ENCODE data around the gene MUL1. TPM values are rescaled to one million over a fixed set of nuclear protein-coding genes. Genes with fewer than 3 reads are reported as not detected.
"Not testable (repeated sequence)": the region's sequence is repeated elsewhere in the genome, so short reads cannot be mapped to it uniquely, and the experiment has no call there.

Gene MUL1
- total and polyA plus RNA-seq, 8 donors = 3.7 to 53.1 (median 12.9) TPM

DNA sequence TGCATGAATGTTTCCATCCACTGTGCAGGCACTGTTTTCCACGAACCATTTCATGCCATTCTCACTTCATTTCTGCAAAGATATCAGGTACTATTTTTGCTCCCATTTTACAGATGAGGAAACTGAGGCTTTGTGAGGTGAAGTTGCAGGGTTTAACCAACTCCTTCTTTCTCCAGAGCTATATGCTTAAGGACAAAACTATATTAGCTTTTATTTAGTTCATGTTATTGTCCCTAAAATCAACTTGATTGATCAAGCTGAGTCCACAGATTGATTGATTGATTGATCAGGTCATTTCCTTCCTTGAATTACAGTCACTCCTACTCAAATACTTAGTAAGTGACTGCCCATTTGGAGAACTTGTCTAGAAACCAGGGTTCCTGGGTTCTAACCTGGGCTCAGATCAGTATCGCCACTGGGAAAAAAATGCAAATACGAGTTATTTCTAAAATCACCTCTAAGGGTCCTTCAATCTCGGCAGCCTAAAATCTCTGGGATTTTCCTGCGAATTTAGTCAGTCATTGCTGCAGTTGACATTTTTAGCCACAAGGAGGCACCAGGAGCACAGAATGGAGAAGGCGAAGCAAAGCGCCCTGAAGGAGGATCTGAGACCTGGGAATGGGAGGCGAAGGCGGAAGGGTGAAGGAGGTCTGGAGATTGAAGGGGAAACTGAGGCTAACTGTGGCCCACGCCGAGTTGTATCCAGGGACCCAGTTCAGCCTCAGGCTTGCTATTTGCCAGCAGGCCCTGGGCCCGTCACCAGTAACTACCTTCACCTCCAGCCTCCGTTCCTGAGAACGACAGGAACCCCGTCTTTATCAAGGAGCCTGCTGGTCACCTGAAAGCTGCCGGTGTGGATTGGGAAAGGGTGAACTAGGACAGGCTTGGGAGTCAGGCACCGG is 14.3 kb upstream of the MUL1 start:
- peaks cover 0 to 22% (median 3%) of the 10 kb centered on the region in 3 donors for H3K27me3 ChIP-seq
- WGBS, 5 donors = 11 to 18% (median 13%) methylated on average over 17 of the region's 17 CpGs
- H3K36me3 ChIP-seq = no peaks in the 10 kb centered on the region
- peak overlapping the region in 2 of 4 donors; percentile 20 to 34 for H3K4me3 ChIP-seq
- H3K27ac ChIP-seq = no peak overlapping the region
- DNase-seq = peak; percentile 86 to 90
- peaks cover 0 to 7% (median 3%) of the 10 kb centered on the region in 4 donors for H3K4me1 ChIP-seq
- no peaks in the 10 kb centered on the region for H3K9me3 ChIP-seq
- no peak for TF ChIP-seq EP300 (IDR thresholded peaks at IDR 0.05)
- TF ChIP-seq POLR2A (IDR thresholded peaks at IDR 0.05) = no peak
- TF ChIP-seq, protein P1, sequence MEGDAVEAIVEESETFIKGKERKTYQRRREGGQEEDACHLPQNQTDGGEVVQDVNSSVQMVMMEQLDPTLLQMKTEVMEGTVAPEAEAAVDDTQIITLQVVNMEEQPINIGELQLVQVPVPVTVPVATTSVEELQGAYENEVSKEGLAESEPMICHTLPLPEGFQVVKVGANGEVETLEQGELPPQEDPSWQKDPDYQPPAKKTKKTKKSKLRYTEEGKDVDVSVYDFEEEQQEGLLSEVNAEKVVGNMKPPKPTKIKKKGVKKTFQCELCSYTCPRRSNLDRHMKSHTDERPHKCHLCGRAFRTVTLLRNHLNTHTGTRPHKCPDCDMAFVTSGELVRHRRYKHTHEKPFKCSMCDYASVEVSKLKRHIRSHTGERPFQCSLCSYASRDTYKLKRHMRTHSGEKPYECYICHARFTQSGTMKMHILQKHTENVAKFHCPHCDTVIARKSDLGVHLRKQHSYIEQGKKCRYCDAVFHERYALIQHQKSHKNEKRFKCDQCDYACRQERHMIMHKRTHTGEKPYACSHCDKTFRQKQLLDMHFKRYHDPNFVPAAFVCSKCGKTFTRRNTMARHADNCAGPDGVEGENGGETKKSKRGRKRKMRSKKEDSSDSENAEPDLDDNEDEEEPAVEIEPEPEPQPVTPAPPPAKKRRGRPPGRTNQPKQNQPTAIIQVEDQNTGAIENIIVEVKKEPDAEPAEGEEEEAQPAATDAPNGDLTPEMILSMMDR (IDR thresholded peaks at IDR 0.05) = peak in 6 of 7 experiments; percentile 31 to 92 (median 82)
- TF ChIP-seq POLR2AphosphoS5 (IDR thresholded peaks at IDR 0.05) = peak in 1 of 3 donors; percentile 49
- intact Hi-C loops (cut with DNase I; ENCODE audit: low total_unique reads) = no loop called here

DNA sequence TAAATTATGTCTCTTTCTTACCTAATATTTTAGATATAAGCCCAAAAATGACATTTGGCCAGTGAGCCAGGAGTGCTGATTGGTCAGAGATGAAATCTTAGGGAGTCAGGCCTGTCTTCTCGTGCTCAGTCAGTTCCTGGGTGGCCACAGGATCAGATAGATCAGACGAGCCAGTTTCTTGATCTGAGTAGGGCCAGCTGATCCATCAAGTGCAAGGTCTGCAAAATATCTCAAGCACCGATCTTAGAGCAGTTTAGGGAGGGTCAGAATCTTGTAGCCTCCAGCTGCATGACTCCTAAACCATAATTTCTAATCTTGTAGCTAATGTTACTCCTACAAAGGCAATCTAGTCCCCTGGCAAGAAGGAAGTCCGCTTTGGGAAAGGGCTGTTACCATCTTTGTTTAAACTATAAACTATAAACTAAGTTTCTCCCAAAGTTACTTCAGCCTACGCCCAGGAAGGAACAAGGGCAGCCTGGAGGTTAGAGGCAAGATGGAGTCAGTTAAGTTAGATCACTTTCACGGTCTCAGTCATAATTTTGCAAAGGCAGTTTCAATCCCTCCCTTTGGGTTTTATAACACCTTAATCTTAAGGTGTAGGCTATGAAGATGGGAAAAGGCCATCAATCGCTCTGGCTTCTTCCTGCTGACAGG is 11.8 kb upstream of the MUL1 start:
- H3K36me3 ChIP-seq; H3K27ac ChIP-seq; H3K4me3 ChIP-seq; intact Hi-C loops (cut with DNase I; ENCODE audit: low total_unique reads); DNase-seq; H3K4me1 ChIP-seq; H3K9me3 ChIP-seq: not testable (repeated sequence)
- H3K27me3 ChIP-seq = peaks cover 0 to 37% (median 4%) of the 10 kb centered on the region in 3 donors
- WGBS, 5 donors = 40 to 53% (median 46%) methylated on average over 7 of the region's 7 CpGs

DNA sequence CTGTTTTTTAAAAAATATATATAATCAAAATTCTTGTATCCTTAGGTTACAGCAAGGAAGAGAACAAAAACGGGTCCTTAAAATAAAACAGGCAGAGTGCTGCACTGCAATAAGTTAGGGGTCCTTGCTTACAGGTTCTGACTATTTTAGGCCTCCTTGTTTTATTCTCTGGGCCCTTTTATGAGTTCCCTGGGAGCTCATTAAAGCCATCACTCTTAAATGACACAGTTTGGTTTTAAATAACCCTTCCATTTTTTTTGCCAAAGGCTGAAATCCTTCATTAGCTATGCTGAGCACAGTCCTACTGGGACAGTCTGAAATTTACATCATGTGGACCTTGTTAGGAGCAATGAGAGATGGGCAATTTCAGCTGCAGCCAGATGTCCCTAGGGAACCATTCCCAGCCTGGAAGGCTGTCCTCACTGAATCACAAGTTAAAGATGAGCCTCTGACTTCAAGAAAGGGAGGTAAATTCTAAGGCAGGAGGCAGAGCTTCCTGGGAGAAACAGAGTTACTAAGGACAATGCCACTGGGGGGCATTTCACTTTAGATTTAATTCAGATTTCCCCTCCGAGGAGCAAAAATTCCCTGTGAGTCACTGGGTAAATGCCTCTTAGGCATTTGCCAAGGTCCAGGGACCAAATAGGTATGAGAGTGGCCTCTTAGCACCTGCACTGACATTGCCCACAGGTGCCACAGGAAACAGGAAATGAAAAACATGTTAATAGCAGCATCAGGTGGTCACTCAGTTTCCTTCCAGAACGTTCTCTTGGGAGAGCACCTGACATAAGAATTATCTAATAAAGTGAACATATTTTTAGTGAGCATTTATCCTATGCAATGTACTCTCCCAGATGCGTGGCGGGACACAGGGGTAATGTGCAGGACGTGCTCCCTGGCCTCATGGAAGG is 3.8 kb upstream of the MUL1 start:
- Histone ChIP-seq H3K27me3 (peaks cover 0 to 44% (median 4%) of the 10 kb centered on the region in 3 donors), H3K9me3 (no peaks in the 10 kb centered on the region), H3K4me1 (peaks cover 6 to 13% (median 10%) of the 10 kb centered on the region in 4 donors), H3K36me3 (no peaks in the 10 kb centered on the region), H3K4me3 (no peak overlapping the region), H3K27ac (no peak overlapping the region)
- WGBS, 5 donors = 48 to 59% (median 58%) methylated on average over 6 of the region's 6 CpGs
- no peak for DNase-seq
- no peak for TF ChIP-seq POLR2AphosphoS5 (IDR thresholded peaks at IDR 0.05)
- TF ChIP-seq, protein P1 (IDR thresholded peaks at IDR 0.05) = no peak
- no peak for TF ChIP-seq EP300 (IDR thresholded peaks at IDR 0.05)
- TF ChIP-seq POLR2A (IDR thresholded peaks at IDR 0.05) = no peak
- intact Hi-C loops (cut with DNase I; ENCODE audit: low total_unique reads) = no loop called here

DNA sequence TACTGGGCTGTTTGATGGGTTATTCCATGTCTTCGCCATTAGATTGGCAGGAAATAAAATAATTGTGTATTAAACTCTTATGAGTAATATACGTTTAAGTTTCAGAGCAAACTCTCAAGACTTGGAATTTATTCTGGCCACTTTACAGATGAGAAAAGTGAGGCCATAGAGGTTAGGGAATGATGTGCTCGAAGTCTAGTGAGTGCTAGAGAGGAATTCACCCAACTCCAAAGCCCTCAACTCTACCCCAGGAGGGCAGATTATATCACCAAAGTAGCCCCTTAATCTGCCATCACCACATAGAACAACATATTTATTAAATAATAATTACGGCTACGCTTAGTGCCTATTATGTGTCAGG is 440 bp upstream of the MUL1 start:
- Histone ChIP-seq H3K9me3 (no peaks in the 10 kb centered on the region), H3K4me3 (peak overlapping the region; percentile 77 to 93 (median 88)), H3K4me1 (peaks cover 14 to 45% (median 34%) of the 10 kb centered on the region in 4 donors), H3K27ac (peak overlapping the region; percentile 87 to 89 (median 88)), H3K27me3 (peaks cover 0 to 25% (median 0%) of the 10 kb centered on the region in 3 donors), H3K36me3 (peaks cover 0 to 15% (median 12%) of the 10 kb centered on the region in 4 donors)
- WGBS, 5 donors = 61 to 68% (median 65%) methylated on average over 5 of the region's 5 CpGs
- TF ChIP-seq POLR2AphosphoS5 (IDR thresholded peaks at IDR 0.05) = no peak
- TF ChIP-seq EP300 (IDR thresholded peaks at IDR 0.05) = no peak
- intact Hi-C loops (cut with DNase I; ENCODE audit: low total_unique reads) = no loop called here
- DNase-seq = no peak

DNA sequence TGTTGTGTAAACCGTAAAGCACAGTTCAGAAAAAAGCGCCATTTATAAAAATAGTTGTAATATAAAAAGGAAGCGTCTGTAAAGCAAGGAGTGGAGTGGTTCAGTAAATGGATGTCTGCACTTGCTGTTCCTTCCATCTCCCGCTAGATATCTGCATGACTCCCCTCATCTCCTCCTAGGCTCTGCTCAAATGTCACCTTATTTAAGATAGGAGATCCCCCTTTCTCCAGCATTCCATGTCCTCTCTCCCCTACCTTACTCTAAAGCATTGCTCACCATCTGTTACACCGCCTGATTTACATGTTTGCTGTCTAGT is 745 bp downstream of the MUL1 start:
- peak overlapping the region; percentile 87 to 89 (median 88) for H3K27ac ChIP-seq
- H3K4me1 ChIP-seq = peaks cover 14 to 45% (median 34%) of the 10 kb centered on the region in 4 donors
- peak overlapping the region; percentile 77 to 93 (median 88) for H3K4me3 ChIP-seq
- peaks cover 4 to 27% (median 24%) of the 10 kb centered on the region in 4 donors for H3K36me3 ChIP-seq
- no peak for DNase-seq
- peaks cover 0 to 13% (median 0%) of the 10 kb centered on the region in 3 donors for H3K27me3 ChIP-seq
- intact Hi-C loops (cut with DNase I; ENCODE audit: low total_unique reads) = no loop called here
- 27 to 45% (median 30%) methylated on average over 5 of the region's 5 CpGs for whole genome bisulfite sequencing, 5 donors
- TF ChIP-seq, protein P1 (IDR thresholded peaks at IDR 0.05) = no peak
- no peak for TF ChIP-seq POLR2AphosphoS5 (IDR thresholded peaks at IDR 0.05)
- no peak for TF ChIP-seq EP300 (IDR thresholded peaks at IDR 0.05)
- no peak for TF ChIP-seq POLR2A (IDR thresholded peaks at IDR 0.05)
- no peaks in the 10 kb centered on the region for H3K9me3 ChIP-seq
